Thyroid gland (tissue), 4 donors: ENCODE measurements around the gene ZDHHC8. TPM values are rescaled to one million over a fixed set of nuclear protein-coding genes. Genes with fewer than 3 reads are reported as not detected.

ENCODE experiments used
- DNase-seq, 2 donors: peaks; one replicate each; pipeline ENCODE4 v3.0.0-alpha.2; 2019
- H3K27ac ChIP-seq, 3 donors: fragments of 200-600 bp; sonication (generic); 1 replicate in 2 of 3; 2 replicates in 1 of 3; pipeline ENCODE4 v1.5.1; 2016 to 2019; ENCODE audit warnings: mild to moderate bottlenecking in 1 of 3, moderate library complexity in 1 of 3
- H3K27me3 ChIP-seq: fragments of 200-600 bp; sonication (generic); one replicate; pipeline ENCODE4 v1.5.1; 2019
- H3K36me3 ChIP-seq, 2 donors: fragments of 200-600 bp; sonication (generic); one replicate each; pipeline ENCODE4 v1.5.1; 2016 to 2019
- H3K4me1 ChIP-seq, 2 donors: fragments of 200-600 bp; sonication (generic); one replicate each; pipeline ENCODE4 v1.5.1; 2017 to 2019
- H3K4me3 ChIP-seq, 3 donors: fragments of 200-600 bp; sonication (generic); replicated peaks in 1 of 3; 1 replicate in 2 of 3; 2 replicates in 1 of 3; pipeline ENCODE4 v1.5.1; 2016; ENCODE audit warnings: mild to moderate bottlenecking in 1 of 3
- H3K9me3 ChIP-seq: fragments of 200-600 bp; sonication (generic); one replicate; pipeline ENCODE4 v1.5.1; 2017
- POLR2A ChIP-seq, 2 donors: fragments of 450-650 bp; IDR thresholded peaks; one replicate each; pipeline ENCODE4 v1.6.1; 2017; ENCODE audit warnings: antibody characterized with exemption in 2 of 2, mild to moderate bottlenecking in 2 of 2, moderate library complexity in 1 of 2
- WGBS, 2 donors: methylation state at CpG; one replicate each; pipeline ENCODE4 v1.1.5; 2017; 5-methylcytosine and 5-hydroxymethylcytosine counted together
- intact Hi-C: fragments of 100-400 bp; cut with DNase I; formaldehyde crosslinking; loops from one replicate; pipeline ENCODE4 v1.15.1; 2023
- total RNA-seq, 4 donors: library from RNA; depleted of rRNA; stranded (reverse); fragments of >200 nt; gene quantifications; one replicate each; pipeline ENCODE4 v1.2.3, GENCODE V29; 2016
- TF ChIP-seq, protein P1 (sequence below), 6 experiments: fragments of 200-600 bp in 3 of 6; fragments of 450-650 bp in 3 of 6; sonication (generic) in 3 of 6; IDR thresholded peaks; one replicate each; pipeline ENCODE4 v1.5.1; 2016 to 2019; ENCODE audit warnings: antibody characterized with exemption in 6 of 6, mild to moderate bottlenecking in 2 of 6, inconsistent platforms in 1 of 6, moderate library complexity in 1 of 6

ZDHHC8 gene
- total RNA-seq, 4 donors from 2014 or later = 13.4 to 22.4 (median 18.9) TPM

DNA sequence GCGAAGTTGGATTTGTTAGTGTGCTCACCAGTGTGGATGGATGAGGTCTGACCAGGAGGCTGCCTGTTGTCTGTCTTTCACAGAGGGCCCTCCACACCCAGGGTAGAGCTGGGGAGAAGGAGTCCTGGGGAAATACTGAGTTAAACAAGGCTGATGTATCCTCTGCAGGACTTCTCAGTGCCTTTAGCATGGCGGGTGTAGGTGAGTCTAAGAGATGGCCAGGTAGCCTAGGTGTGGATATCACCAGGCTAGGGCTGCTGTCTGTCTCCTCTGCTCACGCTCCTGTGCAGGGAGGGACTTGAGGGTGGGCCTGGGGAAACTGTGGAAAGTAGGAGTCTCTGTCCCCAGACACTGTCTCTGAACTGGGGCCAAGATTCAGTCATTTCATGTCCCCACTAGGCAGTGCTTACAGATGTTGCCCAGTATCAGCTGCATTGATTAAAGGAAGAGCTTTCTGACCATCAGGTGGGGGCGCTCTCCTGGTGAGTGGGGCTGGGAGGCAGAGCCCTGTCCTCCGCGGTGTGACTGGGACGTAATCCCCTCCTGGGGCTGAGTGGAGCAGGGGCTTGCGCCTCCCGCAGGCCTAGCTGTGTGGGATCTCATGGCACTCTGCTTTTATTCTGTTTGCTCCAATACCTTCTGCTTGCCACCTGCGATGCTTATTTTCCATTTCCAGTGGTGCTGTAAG, 54.7 kb downstream of the ZDHHC8 start:
- H3K27me3 ChIP-seq = no peaks in the 10 kb centered on the region
- no peak overlapping the region for H3K27ac ChIP-seq
- intact Hi-C loops = no loop called here
- TF ChIP-seq POLR2A (IDR thresholded peaks at IDR 0.05) = no peak
- TF ChIP-seq, protein P1, sequence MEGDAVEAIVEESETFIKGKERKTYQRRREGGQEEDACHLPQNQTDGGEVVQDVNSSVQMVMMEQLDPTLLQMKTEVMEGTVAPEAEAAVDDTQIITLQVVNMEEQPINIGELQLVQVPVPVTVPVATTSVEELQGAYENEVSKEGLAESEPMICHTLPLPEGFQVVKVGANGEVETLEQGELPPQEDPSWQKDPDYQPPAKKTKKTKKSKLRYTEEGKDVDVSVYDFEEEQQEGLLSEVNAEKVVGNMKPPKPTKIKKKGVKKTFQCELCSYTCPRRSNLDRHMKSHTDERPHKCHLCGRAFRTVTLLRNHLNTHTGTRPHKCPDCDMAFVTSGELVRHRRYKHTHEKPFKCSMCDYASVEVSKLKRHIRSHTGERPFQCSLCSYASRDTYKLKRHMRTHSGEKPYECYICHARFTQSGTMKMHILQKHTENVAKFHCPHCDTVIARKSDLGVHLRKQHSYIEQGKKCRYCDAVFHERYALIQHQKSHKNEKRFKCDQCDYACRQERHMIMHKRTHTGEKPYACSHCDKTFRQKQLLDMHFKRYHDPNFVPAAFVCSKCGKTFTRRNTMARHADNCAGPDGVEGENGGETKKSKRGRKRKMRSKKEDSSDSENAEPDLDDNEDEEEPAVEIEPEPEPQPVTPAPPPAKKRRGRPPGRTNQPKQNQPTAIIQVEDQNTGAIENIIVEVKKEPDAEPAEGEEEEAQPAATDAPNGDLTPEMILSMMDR (IDR thresholded peaks at IDR 0.05) = no peak
- no peak for DNase-seq
- H3K4me3 ChIP-seq = no peak overlapping the region
- H3K36me3 ChIP-seq = no peaks in the 10 kb centered on the region
- WGBS, 2 donors = 63 to 72% methylated on average over 4 to 10 of the region's 10 CpGs
- H3K4me1 ChIP-seq = peaks cover 0 to 3% of the 10 kb centered on the region in 2 donors
- H3K9me3 ChIP-seq = no peaks in the 10 kb centered on the region

DNA sequence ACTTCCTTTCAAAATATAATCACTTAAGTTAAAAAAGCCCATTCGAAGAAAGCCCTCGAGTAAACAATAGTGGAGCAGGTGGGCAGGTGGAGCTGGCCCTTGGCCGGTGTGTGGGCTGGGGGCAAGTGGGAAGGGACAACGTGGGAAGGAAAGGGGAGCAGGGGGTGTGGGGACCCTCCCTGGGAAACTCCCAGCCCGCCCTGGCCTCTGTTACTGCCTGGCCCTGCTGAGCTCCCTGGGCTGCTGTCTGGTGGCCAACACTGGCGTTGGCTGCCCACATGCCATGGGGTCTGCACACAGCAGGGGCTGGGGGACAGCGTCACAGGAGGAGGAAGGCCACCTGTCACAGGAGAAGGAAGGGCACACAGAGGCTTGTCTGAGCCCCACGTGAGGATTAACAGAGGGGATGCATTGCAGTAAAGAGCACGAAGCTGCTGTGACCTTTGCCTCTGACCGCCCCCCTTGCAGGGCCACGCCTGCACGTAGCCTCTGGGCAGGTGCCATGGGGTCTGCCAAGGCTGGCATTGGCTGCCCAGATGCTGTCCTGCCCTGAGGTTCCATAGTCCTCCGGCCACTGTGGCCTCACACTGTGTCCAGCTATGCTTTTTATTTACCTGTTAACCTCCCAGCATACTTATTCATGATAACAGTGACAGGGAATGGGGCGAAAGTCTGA, 55.4 kb downstream of the ZDHHC8 start:
- H3K9me3 ChIP-seq = no peaks in the 10 kb centered on the region
- intact Hi-C loops = no loop called here
- WGBS, 2 donors = 73 to 75% methylated on average over 12 to 13 of the region's 14 CpGs
- H3K4me3 ChIP-seq = no peak overlapping the region
- TF ChIP-seq, protein P1 (IDR thresholded peaks at IDR 0.05) = no peak
- TF ChIP-seq POLR2A (IDR thresholded peaks at IDR 0.05) = no peak
- no peak overlapping the region for H3K27ac ChIP-seq
- H3K4me1 ChIP-seq = no peaks in the 10 kb centered on the region
- no peak for DNase-seq
- no peaks in the 10 kb centered on the region for H3K36me3 ChIP-seq
- H3K27me3 ChIP-seq = no peaks in the 10 kb centered on the region

- 76 to 91% methylated on average over 6 to 9 of the region's 12 CpGs for WGBS, 2 donors
- H3K27me3 ChIP-seq = no peaks in the 10 kb centered on the region
- no peak overlapping the region for H3K27ac ChIP-seq
- intact Hi-C loops = no loop called here
- H3K4me3 ChIP-seq = no peak overlapping the region
- H3K4me1 ChIP-seq = no peaks in the 10 kb centered on the region
- no peaks in the 10 kb centered on the region for H3K36me3 ChIP-seq
- no peak for TF ChIP-seq POLR2A (IDR thresholded peaks at IDR 0.05)
- TF ChIP-seq, protein P1 (IDR thresholded peaks at IDR 0.05) = no peak
- H3K9me3 ChIP-seq = no peaks in the 10 kb centered on the region
- DNase-seq = no peak
Measured at GRCh38 chr22:20187777-20188566, 56.4 kb downstream of the ZDHHC8 start.

GRCh38 chr22:20188567-20188877, 56.9 kb downstream of the ZDHHC8 start:
- H3K9me3 ChIP-seq = no peaks in the 10 kb centered on the region
- WGBS, 2 donors = 100% methylated on average over 2 to 4 of the region's 6 CpGs
- intact Hi-C loops = no loop called here
- no peak overlapping the region for H3K4me3 ChIP-seq
- DNase-seq = no peak
- no peaks in the 10 kb centered on the region for H3K4me1 ChIP-seq
- no peaks in the 10 kb centered on the region for H3K36me3 ChIP-seq
- H3K27me3 ChIP-seq = no peaks in the 10 kb centered on the region
- TF ChIP-seq, protein P1 (IDR thresholded peaks at IDR 0.05) = no peak
- no peak for TF ChIP-seq POLR2A (IDR thresholded peaks at IDR 0.05)
- H3K27ac ChIP-seq = no peak overlapping the region
